Measurements from ENCODE around the gene DIDO1. TPM values are rescaled to one million over a fixed set of nuclear protein-coding genes. Genes with fewer than 3 reads are reported as not detected.

The DIDO1 gene
- total RNA-seq: 68.2 and 71.2 TPM in 2 replicates
- long read RNA-seq, transcript DIDO1-202 (6 exons, 2,707 nt): major isoform, 50 of 207 reads
- long read RNA-seq, transcript DIDO1-205 (6 exons, 2,833 nt): minor isoform, 17 of 207 reads
- long read RNA-seq, partial matches to known transcripts: 115 of 207 reads
- long read RNA-seq, other reads (novel, unspliced or antisense): 25 of 207 reads

- H3K27ac Mint-ChIP-seq: peak within 1 kb of the TSS; percentile 97
- H3K4me1 Mint-ChIP-seq (ENCODE audit: low read depth): peaks cover 44% of the 10 kb centered on the region
- peak; percentile 70 for TF ChIP-seq CTCF (IDR thresholded peaks at IDR 0.05; ENCODE audit: unreplicated experiment)
- no peaks in the 10 kb centered on the region for H3K27me3 Mint-ChIP-seq
- DNase-seq (ENCODE audit: low spot score, unreplicated experiment): peak; percentile 75
- H3K36me3 Mint-ChIP-seq (ENCODE audit: insufficient read depth): no peaks in the 10 kb centered on the region
- H3K4me3 Mint-ChIP-seq (ENCODE audit: low read depth): peak within 1 kb of the TSS; percentile 97
- H3K9me3 Mint-ChIP-seq (ENCODE audit: low read depth): no peaks in the 10 kb centered on the region
Measured at GRCh38 chr20:62926229-62927127, at the start of gene DIDO1. DIDO1 (minus strand) TSS chr20:62926505.

GRCh38 chr20:62975251-62975760, 49.0 kb upstream of the DIDO1 start:
- DNase-seq (ENCODE audit: low spot score, unreplicated experiment): no peak

GRCh38 chr20:62972845-62973745, 46.8 kb upstream of the DIDO1 start:
- H3K4me3 Mint-ChIP-seq (ENCODE audit: low read depth): no peak overlapping the region
- no peaks in the 10 kb centered on the region for H3K36me3 Mint-ChIP-seq (ENCODE audit: insufficient read depth)
- H3K9me3 Mint-ChIP-seq (ENCODE audit: low read depth): no peaks in the 10 kb centered on the region
- H3K27me3 Mint-ChIP-seq: peaks cover 56% of the 10 kb centered on the region
- H3K4me1 Mint-ChIP-seq (ENCODE audit: low read depth): peaks cover 1% of the 10 kb centered on the region
- no peak for TF ChIP-seq CTCF (IDR thresholded peaks at IDR 0.05; ENCODE audit: unreplicated experiment)
- DNase-seq (ENCODE audit: low spot score, unreplicated experiment): no peak
- no peak overlapping the region for H3K27ac Mint-ChIP-seq

More at GRCh38 chr20:62975251-62975760, 49.0 kb upstream of the DIDO1 start:
- H3K27me3 Mint-ChIP-seq: peaks cover 62% of the 10 kb centered on the region
- peaks cover 1% of the 10 kb centered on the region for H3K4me1 Mint-ChIP-seq (ENCODE audit: low read depth)
- H3K4me3 Mint-ChIP-seq (ENCODE audit: low read depth): no peak overlapping the region
- no peak for TF ChIP-seq CTCF (IDR thresholded peaks at IDR 0.05; ENCODE audit: unreplicated experiment)
- no peaks in the 10 kb centered on the region for H3K9me3 Mint-ChIP-seq (ENCODE audit: low read depth)
- H3K36me3 Mint-ChIP-seq (ENCODE audit: insufficient read depth): no peaks in the 10 kb centered on the region
- no peak overlapping the region for H3K27ac Mint-ChIP-seq

GRCh38 chr20:62971950-62972844, 45.9 kb upstream of the DIDO1 start:
- peaks cover 1% of the 10 kb centered on the region for H3K4me1 Mint-ChIP-seq (ENCODE audit: low read depth)
- H3K4me3 Mint-ChIP-seq (ENCODE audit: low read depth): peak overlapping the region; percentile 25
- H3K27ac Mint-ChIP-seq: peak overlapping the region; percentile 25
- H3K9me3 Mint-ChIP-seq (ENCODE audit: low read depth): no peaks in the 10 kb centered on the region
- DNase-seq (ENCODE audit: low spot score, unreplicated experiment): peak; percentile 85
- H3K36me3 Mint-ChIP-seq (ENCODE audit: insufficient read depth): no peaks in the 10 kb centered on the region
- H3K27me3 Mint-ChIP-seq: peaks cover 56% of the 10 kb centered on the region
- TF ChIP-seq CTCF (IDR thresholded peaks at IDR 0.05; ENCODE audit: unreplicated experiment): peak; percentile 78

Measured in progenitor cell of endocrine pancreas (in vitro differentiated cells).